HG03432 (cell line): ENCODE measurements around the gene MYO1A.
A peak's percentile ranks its signal among the peaks of the same experiment; 100 is the strongest.
"Not testable (repeated sequence)": the region's sequence is repeated elsewhere in the genome, so short reads cannot be mapped to it uniquely, and the experiment has no call there.

Experiments
- ATAC-seq: cut with Tn5 transposase; IDR thresholded peaks from one replicate; pipeline ENCODE4 v1.9.1; 2021; ENCODE audit warnings: mild to moderate bottlenecking, moderate library complexity; ENCODE audit not compliant: unreplicated experiment

MYO1A gene

GRCh38 chr12:56996793-56997545, 53.0 kb downstream of the MYO1A start:
- ATAC-seq: no peak

- no peak for ATAC-seq
Measured at GRCh38 chr12:56995930-56996496, 53.9 kb downstream of the MYO1A start.

GRCh38 chr12:56995201-56995929, 54.6 kb downstream of the MYO1A start:
- ATAC-seq: no peak

GRCh38 chr12:56994231-56994746, 55.6 kb downstream of the MYO1A start:
- no peak for ATAC-seq

GRCh38 chr12:56993346-56993745, 56.6 kb downstream of the MYO1A start:
- no peak for ATAC-seq

GRCh38 chr12:56991319-56992246, 58.3 kb downstream of the MYO1A start:
- ATAC-seq: no peak

DNA sequence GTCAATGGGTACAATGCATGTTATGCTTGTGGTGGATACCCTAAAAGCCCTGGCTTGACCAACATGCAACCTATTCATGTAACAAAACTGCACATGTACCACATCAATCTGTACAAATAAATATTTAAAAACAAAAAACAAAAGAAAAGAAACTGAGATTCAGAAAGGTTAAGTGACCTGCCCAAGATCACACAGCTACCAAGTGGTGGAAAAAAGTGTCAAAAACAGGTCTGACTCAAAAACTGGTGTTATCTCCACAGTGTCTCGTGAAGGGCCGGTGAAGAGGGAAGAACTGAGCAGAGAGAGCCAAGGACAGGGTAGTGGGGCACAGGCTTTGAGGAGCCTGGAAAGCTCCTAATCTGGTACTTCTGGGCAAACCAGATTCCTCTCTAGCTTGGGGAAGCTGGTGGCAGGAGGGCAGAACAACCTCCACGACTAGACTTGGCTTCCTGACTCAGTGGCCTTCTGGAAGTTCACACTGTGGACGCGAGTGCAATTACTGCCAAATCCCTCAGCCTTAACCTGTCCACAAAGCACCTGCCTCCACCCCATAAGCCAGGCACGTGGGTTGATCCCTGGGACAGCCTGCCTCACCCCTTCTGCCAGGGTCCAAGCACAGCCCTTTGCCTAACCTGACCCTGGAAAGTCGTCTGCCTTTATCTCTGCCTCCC, 59.1 kb downstream of the MYO1A start:
- ATAC-seq: no peak

- no peak for ATAC-seq
Measured at GRCh38 chr12:56989861-56990610, 59.9 kb downstream of the MYO1A start.

GRCh38 chr12:56988207-56988739, 61.7 kb downstream of the MYO1A start:
- ATAC-seq: no peak

GRCh38 chr12:56987551-56988053, 62.3 kb downstream of the MYO1A start:
- ATAC-seq: peak; percentile 58

GRCh38 chr12:56987011-56987410, 62.9 kb downstream of the MYO1A start:
- ATAC-seq: no peak

- ATAC-seq: not testable (repeated sequence)
Measured at GRCh38 chr12:56985714-56986113, 64.2 kb downstream of the MYO1A start.

- no peak for ATAC-seq
Measured at GRCh38 chr12:56983386-56983785, 66.5 kb downstream of the MYO1A start.

GRCh38 chr12:56982578-56983236, 67.2 kb downstream of the MYO1A start:
- not testable (repeated sequence) for ATAC-seq

DNA sequence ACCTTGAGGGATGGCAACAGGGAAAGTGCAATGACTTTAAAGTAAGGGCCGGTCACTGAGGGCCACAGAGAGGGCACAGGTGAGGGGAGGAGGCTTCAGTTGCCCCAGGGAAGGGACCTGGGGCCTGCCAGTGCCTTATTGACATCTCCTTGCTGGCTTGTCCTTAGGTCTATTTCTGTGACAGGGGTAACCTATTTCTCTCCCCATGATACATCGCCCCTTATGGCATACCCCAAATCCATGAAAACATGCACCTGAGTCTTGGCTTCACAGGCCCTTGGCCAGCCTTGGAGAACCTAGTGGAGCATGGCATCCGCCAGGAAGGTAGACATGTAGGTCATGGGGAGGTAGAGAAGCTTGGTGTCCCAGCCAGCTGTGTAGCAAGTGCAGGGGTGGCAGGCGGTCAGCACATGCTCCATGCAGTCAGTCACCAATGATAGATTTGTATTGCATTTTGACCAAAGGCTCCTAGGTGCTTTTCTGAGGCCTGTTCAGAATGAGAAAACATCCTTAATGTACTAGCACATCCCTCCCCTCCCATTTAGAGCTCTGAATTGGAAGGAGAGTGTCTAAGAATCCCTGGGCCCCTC, 68.9 kb downstream of the MYO1A start:
- no peak for ATAC-seq

GRCh38 chr12:56980268-56980667, 69.7 kb downstream of the MYO1A start:
- no peak for ATAC-seq

- no peak for ATAC-seq
Measured at GRCh38 chr12:56979628-56980027, 70.3 kb downstream of the MYO1A start.
